IPS DF 4.7 (cell line): ENCODE measurements around the gene ZKSCAN3.
"Not testable (repeated sequence)": the region's sequence is repeated elsewhere in the genome, so short reads cannot be mapped to it uniquely, and the experiment has no call there.

ENCODE experiments used
- DNase-seq: peaks from one replicate; pipeline ENCODE4 v3.0.0-alpha.2; 2013; ENCODE audit warnings: low spot score; ENCODE audit errors: extremely low read depth

ZKSCAN3 gene

GRCh38 chr6:28349892-28350737, at the start of gene ZKSCAN3:
Gene ZKSCAN3, plus strand, starts transcription at chr6:28349947. Its CDS starts 9,640 bp downstream, at chr6:28359587.
- DNase-seq = peak; percentile 60

DNA sequence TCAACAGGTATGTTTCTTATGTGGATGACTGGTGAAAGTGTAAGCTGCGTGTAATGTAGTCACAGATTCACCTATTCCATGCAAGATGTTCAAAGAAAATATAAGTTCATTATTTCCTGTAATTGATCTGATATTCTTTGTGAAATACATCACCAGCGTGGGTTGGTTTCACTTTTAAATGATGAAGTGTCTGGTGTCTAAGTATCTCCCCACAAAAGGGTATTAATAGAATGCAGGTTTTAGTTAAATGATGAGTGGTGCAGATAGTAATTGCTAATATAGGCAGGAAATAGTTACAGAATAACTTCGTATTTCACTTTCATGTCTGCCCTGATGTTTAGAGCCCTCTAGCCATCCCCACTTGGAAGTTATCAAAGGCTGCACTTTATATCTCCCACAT, 46.2 kb upstream of the ZKSCAN3 start:
- DNase-seq = no peak

DNA sequence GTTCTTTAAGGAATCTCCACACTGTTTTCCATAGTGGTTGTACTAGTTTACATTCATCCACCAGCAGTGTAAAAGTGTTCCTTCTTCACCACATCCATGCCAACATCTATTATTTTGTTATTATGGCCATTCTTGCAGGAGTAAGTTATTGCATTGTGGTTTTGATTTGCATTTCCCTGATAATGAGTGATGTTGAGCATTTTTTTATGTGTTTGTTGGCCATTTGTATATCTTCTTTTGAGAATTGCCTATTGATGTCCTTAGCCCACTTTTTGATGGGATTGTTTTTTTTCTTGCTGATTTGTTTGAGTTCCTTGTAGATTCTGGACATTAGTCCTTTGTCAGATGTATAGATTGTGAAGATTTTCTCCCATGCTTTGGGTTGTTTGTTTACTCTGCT, 43.4 kb upstream of the ZKSCAN3 start:
- not testable (repeated sequence) for DNase-seq

DNA sequence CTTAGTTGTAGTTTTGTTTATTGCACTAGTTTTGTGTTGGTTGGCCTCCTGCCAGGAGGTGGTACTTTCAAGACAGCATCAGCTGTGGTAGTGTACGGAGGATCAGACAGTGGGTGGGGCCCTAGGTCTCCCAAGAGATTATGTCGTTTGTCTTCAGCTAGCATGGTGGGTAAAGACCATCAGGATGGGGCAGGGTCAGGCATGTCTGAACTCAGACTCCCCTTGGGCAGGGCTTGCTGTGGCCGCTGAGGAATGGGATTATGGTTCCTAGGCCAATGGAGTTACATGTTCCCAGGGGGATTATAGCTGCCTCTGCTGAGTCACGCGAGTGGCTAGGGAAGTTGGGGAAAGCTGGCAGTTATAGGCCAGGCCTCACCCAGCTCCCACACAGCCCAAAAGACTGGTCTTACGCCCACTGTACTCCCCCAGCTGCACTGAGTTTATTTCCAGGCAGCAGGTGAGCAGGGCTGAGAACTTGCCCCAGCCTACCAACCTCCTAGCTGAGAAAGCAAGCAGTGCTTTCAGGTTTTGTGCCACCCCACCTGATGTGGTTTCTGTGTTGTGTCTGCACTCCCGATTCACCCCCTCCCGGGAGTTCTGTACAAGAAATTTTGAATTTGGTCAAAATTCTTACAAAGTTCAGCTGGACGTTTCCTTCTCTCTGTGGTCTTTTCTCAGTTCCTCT, 38.5 kb upstream of the ZKSCAN3 start:
- DNase-seq = no peak

DNA sequence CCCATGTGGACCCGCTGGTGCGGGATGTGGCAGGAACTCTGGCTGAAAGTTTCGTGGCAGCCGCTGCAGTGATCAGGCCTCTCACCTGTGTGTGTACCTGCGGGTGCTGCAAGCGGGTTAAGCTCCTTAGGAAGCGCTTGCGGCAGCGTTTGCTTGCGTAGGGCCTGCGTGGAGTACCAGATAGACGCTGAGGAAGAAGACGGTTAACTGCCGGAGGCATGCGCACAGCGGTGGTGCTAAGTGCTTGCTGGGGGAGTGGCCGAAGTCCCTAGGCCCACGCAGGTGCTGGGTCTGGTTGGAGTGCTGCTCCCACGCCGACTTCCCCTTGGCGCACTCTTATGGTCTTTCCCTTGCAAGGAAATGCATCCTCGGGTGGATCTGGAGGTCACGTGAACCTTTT, 36.8 kb upstream of the ZKSCAN3 start:
- no peak for DNase-seq

DNA sequence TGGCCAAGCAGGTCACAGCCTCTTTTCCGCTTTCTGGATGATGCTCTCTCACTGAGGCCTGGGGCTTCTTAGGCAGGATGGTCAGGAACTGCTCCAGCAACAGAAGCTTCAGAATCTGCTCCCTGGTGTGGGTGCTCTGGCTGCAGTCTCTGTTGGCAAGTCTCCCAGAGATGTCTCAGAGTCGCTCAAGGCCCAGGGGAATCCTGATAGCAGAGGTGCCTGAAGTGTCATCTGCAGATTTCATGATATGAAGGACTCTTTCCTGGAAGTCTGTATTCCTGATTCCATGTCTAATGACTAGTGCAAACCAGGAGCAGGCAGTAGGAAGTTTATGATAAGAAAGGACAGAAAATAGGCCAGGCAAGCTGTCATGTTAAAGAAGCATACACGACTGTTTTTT, 34.1 kb upstream of the ZKSCAN3 start:
- no peak for DNase-seq

GRCh38 chr6:28317866-28318265, 31.9 kb upstream of the ZKSCAN3 start:
- DNase-seq = not testable (repeated sequence)

DNA sequence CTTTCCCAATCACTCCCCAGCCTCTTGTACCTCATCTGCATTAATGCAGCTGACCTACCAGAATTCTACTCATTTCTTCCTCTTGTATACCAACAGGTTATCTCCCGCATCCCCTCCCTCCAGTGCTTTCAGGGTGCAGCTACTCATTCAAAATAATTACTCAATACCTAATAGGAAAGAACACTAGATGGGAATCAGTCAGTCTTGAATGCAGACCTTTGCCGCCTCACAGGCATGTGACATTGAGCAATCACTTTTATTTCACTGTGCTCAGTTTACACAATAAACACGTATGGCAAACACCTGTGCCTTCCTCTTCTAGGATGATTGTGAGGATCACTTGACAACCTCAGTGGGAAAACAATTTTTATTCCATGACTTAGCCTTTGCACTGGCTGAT, 27.1 kb upstream of the ZKSCAN3 start:
- no peak for DNase-seq

GRCh38 chr6:28323813-28324424, 25.8 kb upstream of the ZKSCAN3 start:
- DNase-seq = no peak

DNA sequence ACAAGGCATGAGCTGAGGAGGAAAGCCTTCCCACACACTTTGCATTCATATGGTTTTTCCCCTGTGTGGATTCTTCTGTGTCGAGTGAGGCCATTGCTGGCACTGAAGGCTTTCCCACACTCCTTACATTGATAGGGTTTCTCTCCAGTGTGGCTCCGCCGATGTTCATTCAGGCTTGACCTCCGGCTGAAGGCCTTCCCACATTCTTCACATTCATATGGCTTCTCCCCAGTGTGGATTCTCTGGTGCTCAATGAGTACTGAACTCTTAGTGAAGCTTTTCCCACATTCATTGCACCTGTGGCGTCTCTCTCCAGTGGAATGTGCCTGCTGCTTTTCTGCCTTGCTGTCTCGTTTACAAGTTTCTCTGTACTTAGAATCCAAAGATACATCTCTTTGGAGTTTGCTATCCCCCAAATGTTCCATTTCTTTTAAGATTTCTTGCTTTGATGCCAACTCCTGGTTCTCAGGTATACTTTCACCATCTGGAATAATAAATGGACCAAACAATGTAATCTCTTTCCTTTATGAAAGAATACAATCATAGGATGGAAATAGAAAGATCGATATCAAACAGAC, 23.3 kb upstream of the ZKSCAN3 start:
- no peak for DNase-seq

DNA sequence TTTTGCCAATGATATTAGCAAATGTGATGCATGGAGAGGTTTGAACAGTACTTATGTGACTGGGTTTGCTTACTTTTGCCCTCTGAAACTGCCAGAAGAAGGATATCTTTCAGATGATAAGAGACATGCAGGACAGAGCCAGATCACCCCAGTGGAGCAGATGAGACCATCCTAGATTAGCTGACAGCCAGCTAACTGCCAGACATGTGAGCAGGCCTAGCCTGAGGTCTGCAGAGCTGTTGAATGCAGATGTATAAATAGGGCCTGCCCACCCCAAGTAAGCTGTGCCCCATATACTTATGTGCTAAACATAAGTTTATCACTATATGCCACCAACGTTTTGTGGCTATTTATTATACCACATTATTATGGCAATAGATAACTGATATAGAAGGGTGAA, 19.7 kb upstream of the ZKSCAN3 start:
- DNase-seq = no peak

GRCh38 chr6:28333047-28333446, 16.7 kb upstream of the ZKSCAN3 start:
- no peak for DNase-seq

- no peak for DNase-seq
These were observed 16.1 kb upstream of the ZKSCAN3 start for GRCh38 chr6:28333599-28334018.

GRCh38 chr6:28334286-28335039, 15.3 kb upstream of the ZKSCAN3 start:
- no peak for DNase-seq

- no peak for DNase-seq
These were observed 14.6 kb upstream of the ZKSCAN3 start for GRCh38 chr6:28335040-28335563.

GRCh38 chr6:28335564-28336283, 14.0 kb upstream of the ZKSCAN3 start, which contains the start of gene ZSCAN31:
Gene ZSCAN31, minus strand, starts transcription at chr6:28336148. Its CDS starts 6,465 bp downstream, at chr6:28329683.
- peak; percentile 97 for DNase-seq

- no peak for DNase-seq
These were observed 13.2 kb upstream of the ZKSCAN3 start for GRCh38 chr6:28336284-28337120.

- no peak for DNase-seq
These were observed 12.6 kb upstream of the ZKSCAN3 start for GRCh38 chr6:28337121-28337520.
